ENCODE measurements around the gene PTPRB.

The PTPRB gene

DNA sequence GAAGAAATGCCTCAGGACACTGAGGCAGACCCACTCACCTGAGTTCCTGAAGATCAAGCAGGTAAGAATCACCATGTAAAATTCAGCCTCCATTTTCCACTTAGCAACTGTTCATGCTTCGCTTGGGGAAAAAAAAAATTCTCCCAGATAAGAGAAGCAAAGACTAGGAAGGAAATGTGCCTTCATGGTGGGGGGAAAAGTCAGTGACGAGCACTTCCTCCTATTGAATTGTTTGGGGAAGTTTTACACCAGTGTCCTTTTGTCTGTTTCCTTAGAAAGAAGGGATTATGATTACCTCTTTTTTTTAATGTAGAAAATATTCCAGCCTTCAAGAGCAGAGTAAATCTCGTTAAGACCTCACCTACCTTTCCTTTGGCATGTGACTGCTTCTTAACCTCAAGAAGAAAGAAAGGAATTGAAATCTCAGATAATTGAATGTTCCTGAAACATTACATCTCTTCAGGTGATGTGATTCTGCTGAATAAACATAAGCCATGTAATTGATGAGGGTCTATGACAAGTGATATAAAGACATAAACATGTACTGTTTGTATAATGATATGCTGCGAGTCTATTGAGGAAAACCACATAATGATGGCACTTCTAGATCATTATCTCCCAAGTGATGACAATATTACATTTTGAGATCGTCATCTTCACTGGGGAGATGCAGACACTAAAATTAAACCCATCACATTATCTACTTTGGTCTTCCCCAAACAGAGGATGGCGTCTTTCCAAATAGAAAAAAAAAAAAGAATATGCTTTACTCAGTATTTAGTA is at the start of gene PTPRB:
Gene PTPRB (minus strand): TSS at position 127 of the 783 bp plus-strand sequence. CDS start 34 bp downstream, at position 93.
- DNase-seq = no peak

DNA sequence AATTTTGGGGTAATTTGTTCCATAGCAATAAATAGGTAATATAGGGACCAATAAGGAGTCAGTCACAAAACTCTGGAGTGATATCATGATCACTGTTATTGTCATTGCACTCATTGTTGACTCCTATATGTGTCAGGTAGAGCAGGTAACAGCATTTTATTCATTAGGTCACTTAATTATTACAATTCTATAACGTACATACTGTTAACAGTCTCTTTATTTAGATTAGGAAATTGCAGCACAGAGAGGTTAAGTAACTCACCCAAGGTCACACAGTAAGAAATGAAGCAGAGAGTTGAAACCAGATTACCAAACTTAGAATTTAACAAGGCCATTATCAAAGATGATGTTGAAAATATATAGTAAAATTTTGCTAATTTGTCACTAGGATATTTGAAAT is 49.7 kb upstream of the PTPRB start:
- no peak for DNase-seq

DNA sequence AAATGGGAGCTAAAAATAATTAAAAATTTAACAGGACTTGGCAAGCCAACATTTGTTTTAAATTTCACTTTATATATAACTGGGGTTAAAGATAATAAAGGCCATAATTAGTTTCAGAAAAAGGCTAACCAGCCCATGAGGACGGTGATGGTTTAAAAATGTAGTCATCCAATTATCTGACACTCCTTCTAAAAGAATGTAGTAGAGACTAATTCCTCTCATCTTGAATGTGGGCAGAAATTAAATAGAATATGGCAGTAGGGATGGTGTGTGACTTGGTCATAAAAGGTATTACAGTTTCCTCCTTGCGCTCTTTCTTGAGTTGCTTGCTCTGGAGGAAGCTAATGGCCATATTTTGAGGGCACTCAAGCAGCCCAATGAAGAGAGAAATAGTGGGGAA is 49.1 kb upstream of the PTPRB start:
- DNase-seq = no peak

DNA sequence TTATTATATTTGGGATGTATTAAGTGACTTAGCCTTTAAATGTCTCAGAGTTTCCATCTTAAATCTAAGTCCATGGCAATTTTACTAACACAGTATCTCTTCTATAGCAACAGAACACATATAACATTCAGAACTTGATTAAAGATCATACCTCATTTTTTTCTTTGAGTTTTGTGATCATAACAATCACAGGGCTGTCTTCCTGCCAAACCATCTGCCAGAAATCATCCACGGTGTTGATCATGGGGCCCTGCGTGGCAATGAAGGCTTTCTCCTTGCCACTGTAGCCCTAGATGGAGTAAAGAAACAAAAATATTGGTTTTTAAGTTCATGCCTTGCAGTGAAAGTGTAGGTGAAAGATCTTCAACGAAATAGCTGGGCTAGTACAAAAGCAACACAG is 46.7 kb upstream of the PTPRB start:
- DNase-seq = no peak

DNA sequence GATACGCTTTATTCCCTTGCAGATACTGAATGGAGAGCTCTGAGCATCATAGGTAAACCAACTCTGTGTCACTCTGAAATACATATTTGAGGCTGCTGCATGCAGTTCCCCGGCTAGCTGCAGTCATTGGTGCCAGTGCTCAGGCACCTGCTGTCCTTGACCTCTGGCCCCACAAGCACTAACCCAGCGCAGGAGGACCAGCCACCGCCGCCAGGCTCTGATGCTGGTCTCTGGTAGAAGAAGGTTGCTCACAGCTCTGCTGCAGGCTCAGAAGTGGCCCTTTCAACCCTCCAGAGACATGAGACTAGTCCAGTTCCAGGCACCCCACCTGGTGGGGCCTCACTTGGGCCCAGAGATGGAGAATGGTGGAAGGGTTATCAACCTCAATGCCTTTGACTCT is 34.5 kb upstream of the PTPRB start:
- no peak for DNase-seq

DNA sequence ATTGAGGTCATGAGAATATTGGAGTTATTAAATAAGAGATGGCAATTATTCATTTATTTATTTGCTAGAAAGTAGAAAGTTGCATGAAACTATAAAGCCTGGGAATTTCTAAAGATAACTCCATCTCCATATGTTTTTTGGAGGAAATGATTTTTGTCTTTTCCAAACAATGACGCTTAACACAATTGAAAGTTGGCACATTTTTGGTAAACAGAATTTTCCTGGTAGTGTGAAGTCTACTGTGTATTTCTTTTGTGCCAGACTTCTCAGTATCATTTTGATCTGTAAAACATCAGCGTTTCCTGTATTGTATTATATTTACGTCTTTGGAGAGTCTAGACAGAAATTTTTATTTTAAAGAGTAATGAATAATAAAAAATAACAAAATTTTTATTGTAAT is 33.7 kb upstream of the PTPRB start:
- DNase-seq = no peak

DNA sequence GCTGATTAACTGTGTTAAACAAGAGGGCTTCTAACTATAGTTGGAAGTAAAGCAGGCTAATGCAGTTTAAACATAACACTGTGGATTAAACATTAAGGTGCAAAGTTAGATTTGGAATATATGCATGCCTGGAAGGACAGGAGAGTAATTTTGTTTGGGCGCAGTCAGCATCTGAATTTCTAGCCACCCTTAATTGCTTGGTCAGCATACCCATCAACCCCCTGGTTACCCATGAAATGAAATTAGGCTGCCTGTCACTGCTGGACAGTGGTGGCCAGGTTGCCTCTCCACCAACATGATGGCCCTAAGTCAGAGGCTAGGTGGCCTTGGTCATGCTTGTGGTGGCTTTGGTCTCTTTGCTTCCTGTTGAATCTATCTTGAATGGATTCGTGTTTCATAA is 30.0 kb upstream of the PTPRB start:
- DNase-seq = no peak

DNA sequence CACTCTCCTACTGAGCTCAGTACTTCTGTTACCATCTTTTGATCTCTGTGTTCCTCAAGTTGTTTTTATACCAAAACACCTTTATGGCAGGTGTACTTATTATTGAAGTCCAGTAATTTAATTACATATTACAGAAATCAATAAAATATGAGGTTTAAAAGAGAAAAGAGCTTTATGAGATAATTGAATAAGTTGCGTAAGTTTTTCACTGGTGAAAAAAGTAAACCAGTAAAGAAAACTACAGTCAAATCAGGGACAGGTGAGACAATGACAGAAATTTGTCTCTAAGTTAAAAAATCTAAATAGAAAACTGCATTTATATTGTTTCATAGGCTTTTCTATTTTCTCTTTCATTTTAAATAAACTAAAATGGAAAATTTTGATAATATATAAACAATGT is 29.1 kb upstream of the PTPRB start:
- DNase-seq = no peak

DNA sequence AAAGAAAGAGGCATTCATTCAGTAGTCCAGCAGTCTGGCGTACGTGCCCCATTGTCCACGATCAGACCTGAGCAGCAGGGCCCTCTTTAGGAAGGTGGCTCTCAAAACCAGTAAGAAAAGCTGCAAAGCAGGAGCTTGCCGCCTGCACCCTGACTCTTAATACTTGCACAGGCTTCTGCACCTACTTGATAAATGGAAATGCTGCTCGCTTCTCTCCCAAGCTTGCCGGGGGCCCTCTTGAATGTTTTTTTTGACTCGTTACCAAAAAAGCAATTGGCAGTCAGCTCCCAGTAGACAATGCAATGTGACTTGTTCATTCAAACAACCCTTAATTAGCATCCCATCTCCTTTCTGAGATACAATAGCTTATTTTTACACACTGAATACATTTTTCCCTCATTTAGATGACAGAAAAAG is 27.2 kb upstream of the PTPRB start:
- no peak for DNase-seq

DNA sequence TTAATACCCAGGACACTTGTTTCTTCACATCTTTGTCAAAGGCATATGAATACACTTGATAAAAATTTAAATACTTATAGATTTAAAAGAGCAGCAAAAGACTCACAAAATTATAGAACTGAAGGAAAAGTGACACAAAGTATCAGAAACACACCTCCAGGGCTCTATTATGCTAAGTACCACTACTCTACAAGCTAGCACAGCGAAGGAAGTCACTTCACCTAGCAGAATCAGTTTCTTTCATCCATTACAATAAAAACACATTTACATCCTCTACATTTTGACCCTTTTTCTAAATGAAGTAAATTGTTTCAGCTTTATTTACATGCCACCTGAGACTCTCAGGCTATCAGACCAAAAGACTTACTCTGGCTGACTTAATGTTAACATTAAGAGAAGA is 26.6 kb upstream of the PTPRB start:
- no peak for DNase-seq

DNA sequence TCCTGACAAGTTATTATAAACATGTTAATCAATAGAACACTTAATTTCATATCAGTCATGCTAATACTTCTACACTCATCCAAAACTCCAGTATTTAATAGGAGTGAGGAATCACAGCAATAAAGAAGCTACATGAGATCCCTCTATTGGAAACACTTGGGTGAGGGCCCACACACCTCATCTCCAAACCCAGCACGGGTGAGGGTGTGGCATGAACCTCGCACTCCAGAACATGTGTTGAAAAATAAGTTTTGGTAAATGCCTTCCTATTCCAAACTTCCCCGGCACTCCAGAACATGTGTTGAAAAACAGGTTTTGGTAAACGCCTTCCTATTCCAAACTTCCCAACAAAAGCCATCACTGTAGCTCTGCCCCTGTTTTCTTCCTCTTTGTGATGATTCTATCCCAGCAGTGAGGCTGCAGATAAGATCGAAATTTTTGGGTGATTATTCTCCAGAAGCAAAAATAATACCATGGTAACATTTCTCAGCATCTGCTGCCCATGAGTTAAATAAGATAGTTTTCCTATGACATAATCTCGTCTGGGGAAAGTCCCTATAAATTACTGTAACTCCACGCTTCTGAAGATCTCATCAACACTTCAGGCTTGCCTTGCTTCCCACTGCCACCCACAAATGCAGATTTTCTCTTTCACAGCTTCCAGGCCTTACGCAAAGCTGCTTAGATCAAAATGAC is 24.4 kb upstream of the PTPRB start:
- DNase-seq = peak; percentile 4

DNA sequence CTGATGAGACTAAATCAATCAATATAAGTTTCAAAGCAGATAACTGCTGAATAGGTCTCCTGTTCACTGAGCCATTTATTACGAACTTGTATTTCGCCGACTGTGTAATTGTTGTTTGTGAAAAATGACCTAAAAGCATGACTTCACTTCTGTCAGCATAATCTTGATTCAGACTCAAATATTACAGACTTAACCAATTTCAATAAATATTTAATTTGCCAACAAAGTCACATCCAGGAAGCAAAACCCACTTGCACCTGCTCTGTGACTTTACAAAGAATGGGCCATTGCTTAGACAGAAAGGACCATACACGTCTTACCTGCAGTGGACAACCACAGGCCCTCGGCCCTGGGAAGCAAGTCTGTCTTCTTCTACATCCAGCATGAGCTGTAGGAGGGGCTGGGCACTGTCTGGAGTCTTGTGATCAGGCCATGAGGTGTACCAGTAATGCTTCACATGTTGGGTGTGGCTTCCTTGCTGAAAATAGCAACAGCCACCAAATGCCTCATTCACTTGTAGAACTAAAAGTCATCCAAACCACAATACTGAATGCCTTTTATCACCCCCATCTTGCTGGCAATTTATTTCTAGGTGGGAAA is 23.5 kb upstream of the PTPRB start:
- peak; percentile 19 for DNase-seq

DNA sequence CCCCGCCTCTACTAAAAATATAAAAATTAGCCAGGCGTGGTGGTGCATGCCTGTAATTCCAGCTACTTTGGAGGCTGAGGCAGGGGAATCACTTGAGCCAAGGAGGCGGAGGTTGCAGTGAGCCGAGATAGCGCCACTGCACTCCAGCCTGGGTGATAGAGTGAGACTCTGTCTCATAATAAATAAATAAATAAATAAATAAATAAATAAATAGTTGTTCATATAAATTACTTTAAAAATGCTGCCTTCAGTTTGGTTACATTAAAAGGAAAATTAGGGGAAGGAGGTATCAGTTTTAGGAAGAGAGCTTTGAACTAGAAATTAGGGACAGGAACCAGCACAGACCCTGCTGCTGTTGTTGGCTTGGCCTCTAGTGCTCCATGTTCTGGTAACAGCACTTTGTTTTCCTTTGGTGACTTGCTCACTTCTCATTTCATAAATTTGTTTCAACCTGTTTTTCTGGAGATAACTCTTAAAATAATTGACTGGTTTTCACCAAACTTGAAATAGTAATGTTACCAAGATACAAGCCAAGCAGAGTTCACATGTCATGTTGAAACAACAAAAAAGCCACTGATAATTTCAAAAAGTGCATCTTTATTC is 22.9 kb upstream of the PTPRB start:
- DNase-seq = no peak

DNA sequence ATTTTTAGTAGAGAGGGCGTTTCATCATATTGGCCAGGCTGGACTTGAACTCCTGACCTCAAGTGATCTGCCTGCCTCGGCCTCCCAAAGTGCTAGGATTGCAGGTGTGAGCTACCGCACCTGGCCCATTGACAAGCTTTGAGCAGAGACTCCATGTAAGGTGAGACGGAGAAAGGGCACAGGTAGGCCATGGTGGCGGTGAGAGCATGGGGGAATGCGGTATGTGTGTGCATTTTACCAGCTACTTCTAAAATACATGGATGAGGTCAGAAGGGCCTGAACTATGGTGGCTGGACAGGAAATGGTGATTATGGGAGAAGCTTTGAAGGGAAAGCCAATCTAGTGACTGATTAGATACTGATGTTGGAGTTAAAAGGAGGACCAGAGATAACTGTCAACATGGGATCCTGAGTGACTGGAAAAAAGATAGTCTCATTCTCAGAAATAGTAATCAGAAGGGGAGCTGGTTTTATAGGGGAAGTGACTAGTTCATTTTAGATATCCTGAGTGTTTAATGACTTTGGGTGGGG is 21.9 kb upstream of the PTPRB start:
- no peak for DNase-seq

DNA sequence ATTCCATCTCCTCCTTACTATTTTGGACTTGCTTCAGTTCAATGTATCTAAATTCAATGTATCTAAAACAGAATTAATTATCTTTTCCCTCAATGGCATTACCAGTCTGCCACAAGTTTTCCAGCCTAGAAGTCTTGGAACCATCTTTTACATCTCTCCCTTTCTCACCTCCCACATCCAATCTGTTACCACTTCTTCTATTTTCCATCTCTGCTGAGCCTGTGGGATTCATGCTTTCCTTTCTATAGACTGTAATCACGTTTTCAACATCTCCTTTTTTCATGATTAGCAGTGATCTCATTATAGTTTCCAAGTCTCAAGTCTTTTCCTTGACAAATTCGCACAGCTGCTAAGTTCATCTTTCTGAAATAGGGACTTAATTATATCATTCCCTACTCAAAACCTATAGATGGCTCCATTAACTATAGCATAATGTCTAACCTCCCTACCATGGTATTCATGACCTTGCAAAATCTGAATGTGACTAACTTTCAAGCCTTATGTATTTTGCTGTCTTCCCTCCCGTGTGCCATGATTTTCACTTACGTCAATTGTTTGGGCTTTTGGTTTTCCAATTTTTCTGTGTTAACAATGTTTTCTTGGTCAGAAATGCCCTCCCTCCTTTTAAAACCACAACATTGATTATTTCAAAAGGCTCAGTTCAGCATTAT is 20.5 kb upstream of the PTPRB start:
- DNase-seq = no peak

DNA sequence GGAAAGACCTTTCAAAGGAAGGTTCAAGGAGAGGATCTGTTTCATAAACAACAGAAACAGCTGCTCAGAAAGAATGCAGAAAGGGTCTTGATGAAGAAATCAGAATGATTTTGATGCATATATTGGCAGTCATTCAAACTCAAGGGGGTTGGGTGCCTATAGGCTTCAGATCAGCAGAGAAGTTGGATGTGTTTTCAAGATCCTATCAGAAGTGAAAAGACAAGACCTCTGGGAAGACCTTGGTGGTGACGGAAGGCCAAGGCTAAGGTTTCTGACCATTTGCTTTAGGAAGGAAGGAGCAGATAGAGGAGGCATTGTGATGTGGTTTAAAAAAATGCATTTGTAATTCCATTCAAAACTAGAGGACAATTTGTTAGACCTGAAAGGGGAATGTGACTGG is 15.2 kb upstream of the PTPRB start:
- DNase-seq = no peak

DNA sequence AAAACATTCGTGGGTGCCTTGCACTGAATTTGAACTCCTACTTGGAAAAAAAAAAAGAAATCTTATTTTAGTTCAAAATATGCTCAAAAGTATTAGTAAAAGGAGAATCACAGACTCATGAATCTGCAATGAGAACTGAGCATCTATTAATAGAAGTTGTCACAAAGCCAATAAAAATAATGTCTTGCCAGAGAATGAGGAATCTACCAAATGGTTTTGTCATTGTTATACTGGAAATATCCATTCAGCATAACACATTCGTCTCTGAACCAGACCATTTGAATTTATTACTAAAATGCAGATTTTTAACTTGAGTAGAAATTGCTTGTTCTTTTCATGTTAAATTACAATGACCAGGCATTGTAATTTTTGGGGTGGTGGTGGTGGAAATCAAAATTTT is 11.6 kb upstream of the PTPRB start:
- no peak for DNase-seq

DNA sequence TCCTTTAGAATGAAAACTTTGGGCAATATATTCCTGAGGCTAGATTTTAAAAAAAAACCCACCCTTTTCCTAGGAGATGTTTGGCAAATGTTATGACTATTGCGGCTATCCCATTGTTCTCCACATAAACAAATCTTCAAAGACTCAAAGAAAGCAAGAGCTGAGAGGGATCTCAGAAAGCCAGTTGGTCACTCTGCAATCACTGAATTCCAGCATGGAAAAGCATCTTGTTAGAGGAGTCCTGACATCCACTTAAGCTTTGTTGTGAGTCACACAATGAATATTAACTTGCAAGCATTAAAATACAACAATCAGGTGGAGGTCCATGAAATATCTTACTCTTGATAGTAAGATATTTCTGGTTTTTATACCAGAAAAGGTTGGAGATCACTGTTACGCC is 11.0 kb upstream of the PTPRB start:
- no peak for DNase-seq

DNA sequence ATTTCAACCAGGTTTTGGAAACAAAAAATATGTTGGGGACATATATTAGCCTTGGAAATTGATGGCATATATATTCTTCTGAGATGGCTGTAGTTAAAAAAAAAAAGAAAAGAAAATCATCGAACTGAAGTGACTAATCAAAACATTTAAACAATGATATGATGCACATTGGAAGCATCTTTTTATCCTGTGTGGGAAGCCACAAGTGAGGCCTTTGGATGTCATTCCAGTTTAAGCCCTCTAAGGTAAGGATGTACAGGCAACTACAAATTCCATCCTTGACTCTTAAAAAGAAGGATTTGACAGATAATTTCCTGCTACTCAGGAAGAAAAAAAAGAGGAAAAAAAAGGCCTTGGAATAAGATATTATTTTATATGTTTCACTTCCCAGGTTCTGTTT is 9.6 kb upstream of the PTPRB start:
- DNase-seq = no peak

DNA sequence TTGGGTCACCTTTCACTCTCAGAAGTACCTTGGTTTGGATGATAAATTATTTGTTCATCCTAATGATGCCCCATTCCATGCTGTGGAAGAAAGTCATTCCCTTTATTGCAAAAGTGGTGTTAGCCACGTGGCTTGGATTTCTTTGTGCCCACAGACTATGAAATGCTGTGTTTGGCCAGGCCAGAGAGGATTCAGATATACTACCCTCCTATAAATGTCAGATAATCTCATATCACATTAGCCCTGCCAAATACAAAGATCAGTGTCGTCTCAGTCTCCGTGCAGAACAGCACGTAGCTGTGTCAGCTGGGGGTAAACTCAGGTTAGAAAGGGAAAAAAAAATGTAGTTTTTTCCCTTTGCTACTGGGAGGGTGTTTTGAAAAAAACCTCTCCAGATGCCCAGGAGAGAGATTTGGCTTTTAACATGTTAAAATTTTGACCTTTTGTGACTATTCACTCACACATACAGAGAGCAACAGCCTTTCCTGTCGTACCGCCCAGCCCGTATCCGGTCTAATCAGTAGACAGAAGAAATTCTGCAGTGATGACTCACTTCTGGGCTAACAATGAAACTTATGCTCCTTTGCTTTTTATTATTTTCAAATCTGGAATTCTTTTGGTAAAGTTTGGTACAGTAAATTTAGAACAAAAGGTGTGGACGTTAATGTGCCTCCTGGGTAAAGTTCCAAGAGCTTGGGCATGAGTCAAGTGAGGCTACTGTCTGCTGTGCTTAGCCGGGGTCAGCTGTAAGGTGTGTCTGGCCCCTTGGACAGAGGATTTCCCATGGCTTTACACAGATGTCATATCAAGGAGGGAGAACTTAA is 8.5 kb upstream of the PTPRB start:
- peak; percentile 12 for DNase-seq

DNA sequence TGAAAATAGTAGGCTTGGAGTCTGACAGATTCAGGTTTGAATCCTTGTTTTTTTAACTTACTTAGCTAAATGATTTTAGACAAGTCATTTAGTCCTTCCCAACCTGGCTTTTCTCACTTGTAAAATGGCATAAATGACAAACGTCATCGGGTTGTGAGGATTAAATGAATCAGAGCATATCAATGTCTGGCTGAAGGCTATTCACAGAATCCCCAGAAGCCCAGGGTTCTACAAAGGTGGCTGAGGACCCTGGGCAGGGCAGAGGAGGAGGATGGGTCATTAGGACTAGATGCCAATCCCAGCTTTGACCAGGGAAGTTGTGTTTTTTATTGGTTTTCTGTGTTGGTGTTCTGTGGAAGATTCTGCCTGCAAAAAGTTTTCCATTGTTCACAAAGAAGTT is 7.6 kb upstream of the PTPRB start:
- DNase-seq = no peak

DNA sequence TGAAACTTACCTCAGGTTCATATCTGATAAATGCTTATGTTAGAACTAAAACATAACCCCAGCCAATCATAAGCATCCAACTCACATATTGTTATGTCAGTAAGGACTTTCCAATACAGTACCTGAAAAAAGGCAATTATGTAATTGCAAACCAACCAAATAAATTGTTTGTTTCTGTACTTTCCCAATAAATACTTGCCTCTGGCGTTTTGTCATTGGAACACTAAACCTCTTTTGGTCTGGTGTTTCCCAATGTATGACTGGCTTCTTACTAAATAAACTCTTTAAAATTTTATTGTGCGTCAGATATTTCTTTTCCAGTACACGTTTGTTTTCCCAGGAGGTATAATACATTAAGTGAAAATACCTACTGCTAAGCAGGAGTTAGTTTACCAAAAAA is 6.7 kb upstream of the PTPRB start:
- DNase-seq = no peak
